Measurements from ENCODE around the gene INPP5F.

INPP5F gene

GRCh38 chr10:119871881-119872609 lies 146.2 kb downstream of the INPP5F start:
- peak; percentile 64 for DNase-seq

GRCh38 chr10:119872610-119872859 lies 146.7 kb downstream of the INPP5F start, which contains the start of gene MCMBP:
MCMBP (minus strand) TSS chr10:119872843; CDS start chr10:119872584, 259 bp downstream.
- no peak for DNase-seq

- DNase-seq, result peak; percentile 83
Measured at GRCh38 chr10:119872860-119873681, 147.2 kb downstream of the INPP5F start.

- no peak for DNase-seq
Measured at GRCh38 chr10:119878524-119878923, 152.7 kb downstream of the INPP5F start.
